Colonic mucosa (tissue), 4 donors: ENCODE results near the gene ZCCHC7. TPM values are rescaled to one million over a fixed set of nuclear protein-coding genes. Genes with fewer than 3 reads are reported as not detected.

Source experiments
- DNase-seq: peaks from one replicate; pipeline ENCODE4 v3.0.0-alpha.2; 2020
- H3K27ac ChIP-seq: fragments of 200-600 bp; one replicate; pipeline ENCODE4 v1.8.0; 2021
- H3K27me3 ChIP-seq: fragments of 200-600 bp; one replicate; pipeline ENCODE4 v1.8.0; 2021
- H3K36me3 ChIP-seq: fragments of 200-600 bp; one replicate; pipeline ENCODE4 v1.8.0; 2021
- H3K4me1 ChIP-seq: fragments of 200-600 bp; one replicate; pipeline ENCODE4 v1.8.0; 2021; ENCODE audit warnings: mild to moderate bottlenecking
- H3K4me3 ChIP-seq: fragments of 200-600 bp; one replicate; pipeline ENCODE4 v1.8.0; 2021
- H3K9ac ChIP-seq, 2 donors: one replicate each; pipeline ENCODE4 v1.7.0; 2013; ENCODE audit warnings: control low read depth in 2 of 2, low read depth in 2 of 2, low read length in 2 of 2
- H3K9me3 ChIP-seq: fragments of 200-600 bp; one replicate; pipeline ENCODE4 v1.8.0; 2021
- intact Hi-C: fragments of 100-400 bp; cut with DNase I; formaldehyde crosslinking; loops from one replicate; pipeline ENCODE4 v1.14.1; 2022
- total RNA-seq, 2 donors: library from RNA; stranded (reverse); fragmentation: NEBNext Ultra II Directional in 1 of 2; extraction: Animal tissue kit (Norgen Biotek cat#: 25700) in 1 of 2; gene quantifications; one replicate each; pipeline ENCODE4 v1.2.1, GENCODE V29; 2021
- TF ChIP-seq, protein P1 (sequence below): fragments of 200-600 bp; IDR thresholded peaks from one replicate; pipeline ENCODE4 v1.8.0; 2022; ENCODE audit warnings: antibody characterized with exemption, mild to moderate bottlenecking
- donor health status: healthy.
- donor health status: DM: no; HTN: no; CAD: no.
- donor health status: DM: no; HTN: no; CAD: no.

Gene ZCCHC7
- total RNA-seq, 2 donors from 2014 or later: 14.6 to 15.9 TPM

DNA sequence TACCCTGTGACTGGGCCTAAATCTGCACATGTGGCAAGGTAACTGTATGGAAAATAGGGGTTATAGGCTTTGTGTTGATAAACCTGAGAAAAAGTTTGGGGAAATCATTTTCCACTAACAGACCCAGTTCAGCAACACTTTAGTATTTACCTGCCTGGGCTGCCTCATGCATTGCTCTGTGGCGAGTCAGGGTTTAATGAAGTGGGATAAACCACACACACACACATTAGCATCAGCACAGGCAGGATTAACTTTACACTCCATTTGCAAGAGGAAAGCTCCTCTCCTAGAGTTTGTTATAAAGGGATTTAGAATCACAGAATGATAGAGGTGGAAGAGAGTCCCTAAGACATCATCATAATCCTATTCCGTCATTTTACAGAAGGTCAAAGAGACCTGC is 20.0 kb upstream of the ZCCHC7 start:
- Histone ChIP-seq H3K9me3 (no peaks in the 10 kb centered on the region), H3K9ac (no peak overlapping the region), H3K27ac (no peak overlapping the region), H3K4me1 (no peaks in the 10 kb centered on the region), H3K27me3 (no peaks in the 10 kb centered on the region), H3K36me3 (no peaks in the 10 kb centered on the region), H3K4me3 (no peak overlapping the region)
- DNase-seq: no peak
- TF ChIP-seq, protein P1, sequence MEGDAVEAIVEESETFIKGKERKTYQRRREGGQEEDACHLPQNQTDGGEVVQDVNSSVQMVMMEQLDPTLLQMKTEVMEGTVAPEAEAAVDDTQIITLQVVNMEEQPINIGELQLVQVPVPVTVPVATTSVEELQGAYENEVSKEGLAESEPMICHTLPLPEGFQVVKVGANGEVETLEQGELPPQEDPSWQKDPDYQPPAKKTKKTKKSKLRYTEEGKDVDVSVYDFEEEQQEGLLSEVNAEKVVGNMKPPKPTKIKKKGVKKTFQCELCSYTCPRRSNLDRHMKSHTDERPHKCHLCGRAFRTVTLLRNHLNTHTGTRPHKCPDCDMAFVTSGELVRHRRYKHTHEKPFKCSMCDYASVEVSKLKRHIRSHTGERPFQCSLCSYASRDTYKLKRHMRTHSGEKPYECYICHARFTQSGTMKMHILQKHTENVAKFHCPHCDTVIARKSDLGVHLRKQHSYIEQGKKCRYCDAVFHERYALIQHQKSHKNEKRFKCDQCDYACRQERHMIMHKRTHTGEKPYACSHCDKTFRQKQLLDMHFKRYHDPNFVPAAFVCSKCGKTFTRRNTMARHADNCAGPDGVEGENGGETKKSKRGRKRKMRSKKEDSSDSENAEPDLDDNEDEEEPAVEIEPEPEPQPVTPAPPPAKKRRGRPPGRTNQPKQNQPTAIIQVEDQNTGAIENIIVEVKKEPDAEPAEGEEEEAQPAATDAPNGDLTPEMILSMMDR: no peak
- intact Hi-C loops: no loop called here

DNA sequence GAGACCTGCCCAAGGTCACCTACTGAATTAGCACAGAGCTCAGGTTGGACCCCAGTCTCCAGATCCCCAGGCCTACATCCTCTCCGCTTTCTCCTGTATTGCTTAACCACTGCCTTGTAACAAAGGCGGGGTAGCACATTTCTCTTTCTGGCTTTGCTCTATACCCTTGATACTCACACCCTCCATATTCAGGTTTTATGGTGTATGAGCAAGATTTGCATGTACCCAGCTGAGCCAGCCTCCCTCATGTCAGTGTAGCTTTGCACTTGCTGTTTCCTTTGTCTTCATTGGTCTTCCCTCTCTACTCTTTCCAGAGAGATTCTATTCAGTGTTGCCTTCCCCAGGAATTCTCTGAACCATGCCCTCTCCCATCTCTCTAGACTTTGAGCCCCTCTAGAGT is 19.6 kb upstream of the ZCCHC7 start:
- TF ChIP-seq, protein P1: no peak
- no peaks in the 10 kb centered on the region for H3K27me3 ChIP-seq
- H3K27ac ChIP-seq: no peak overlapping the region
- no peaks in the 10 kb centered on the region for H3K36me3 ChIP-seq
- no peaks in the 10 kb centered on the region for H3K4me1 ChIP-seq
- intact Hi-C loops: no loop called here
- no peak overlapping the region for H3K4me3 ChIP-seq
- no peaks in the 10 kb centered on the region for H3K9me3 ChIP-seq
- DNase-seq: no peak
- no peak overlapping the region for H3K9ac ChIP-seq

DNA sequence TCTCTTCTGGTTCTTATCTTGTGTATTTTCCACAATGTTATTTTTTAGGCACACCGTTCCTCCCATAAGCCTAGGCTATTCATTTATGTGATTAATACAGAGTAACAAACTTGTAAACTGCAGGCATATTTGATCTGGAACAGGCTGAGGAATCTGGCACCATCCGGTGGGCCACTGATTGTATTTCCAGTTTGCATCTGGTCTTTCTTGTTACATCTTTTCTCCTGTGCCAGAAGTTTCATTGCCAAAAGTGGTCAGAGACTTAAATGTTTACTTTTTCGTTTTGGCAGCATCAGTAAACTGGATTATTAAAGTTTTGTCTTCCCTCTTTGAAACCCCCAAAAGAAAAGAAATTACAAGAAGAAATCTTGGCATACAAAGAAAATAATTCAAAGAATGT is 17.9 kb upstream of the ZCCHC7 start:
- intact Hi-C loops: no loop called here
- no peaks in the 10 kb centered on the region for H3K9me3 ChIP-seq
- no peak overlapping the region for H3K4me3 ChIP-seq
- TF ChIP-seq, protein P1: no peak
- no peaks in the 10 kb centered on the region for H3K36me3 ChIP-seq
- H3K27me3 ChIP-seq: no peaks in the 10 kb centered on the region
- no peak overlapping the region for H3K27ac ChIP-seq
- H3K4me1 ChIP-seq: no peaks in the 10 kb centered on the region
- no peak for DNase-seq
- H3K9ac ChIP-seq: no peak overlapping the region

DNA sequence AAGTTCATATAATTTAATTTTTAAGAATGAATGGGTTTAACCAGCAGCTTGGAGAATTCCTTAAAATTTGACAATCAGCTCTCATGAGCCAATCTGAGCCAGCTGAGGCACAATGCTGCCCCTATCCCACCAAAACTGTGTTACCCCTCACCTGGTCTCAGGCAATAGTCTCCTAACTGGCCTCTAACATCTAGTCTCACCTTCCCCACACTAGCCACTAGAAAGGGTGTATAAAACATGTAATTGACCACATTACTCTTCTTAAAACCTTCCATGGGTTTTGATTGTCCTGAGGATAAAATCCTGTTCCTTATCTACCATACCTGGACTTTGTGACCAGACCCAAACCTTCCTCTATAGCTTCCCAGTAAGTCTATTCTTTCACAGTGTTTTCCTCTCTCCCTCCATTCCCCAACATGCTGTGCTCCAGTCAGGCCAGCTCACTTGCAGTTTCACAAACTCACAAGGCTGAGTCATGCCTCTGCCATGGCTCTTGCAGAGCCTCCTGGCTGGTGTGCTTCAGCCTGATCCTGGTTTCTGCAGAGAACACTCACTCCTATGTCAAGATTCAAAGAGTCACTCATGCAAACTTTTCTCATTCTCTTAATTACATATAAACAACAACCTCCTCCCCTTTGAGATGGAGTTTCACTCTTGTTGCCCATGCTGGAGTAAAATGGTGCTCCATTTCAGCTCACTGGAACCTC is 16.0 kb upstream of the ZCCHC7 start:
- DNase-seq: no peak
- Histone ChIP-seq H3K4me1 (no peaks in the 10 kb centered on the region), H3K4me3 (no peak overlapping the region), H3K27me3 (no peaks in the 10 kb centered on the region), H3K9ac (no peak overlapping the region), H3K36me3 (no peaks in the 10 kb centered on the region), H3K9me3 (no peaks in the 10 kb centered on the region), H3K27ac (no peak overlapping the region)
- intact Hi-C loops: no loop called here
- TF ChIP-seq, protein P1: no peak

DNA sequence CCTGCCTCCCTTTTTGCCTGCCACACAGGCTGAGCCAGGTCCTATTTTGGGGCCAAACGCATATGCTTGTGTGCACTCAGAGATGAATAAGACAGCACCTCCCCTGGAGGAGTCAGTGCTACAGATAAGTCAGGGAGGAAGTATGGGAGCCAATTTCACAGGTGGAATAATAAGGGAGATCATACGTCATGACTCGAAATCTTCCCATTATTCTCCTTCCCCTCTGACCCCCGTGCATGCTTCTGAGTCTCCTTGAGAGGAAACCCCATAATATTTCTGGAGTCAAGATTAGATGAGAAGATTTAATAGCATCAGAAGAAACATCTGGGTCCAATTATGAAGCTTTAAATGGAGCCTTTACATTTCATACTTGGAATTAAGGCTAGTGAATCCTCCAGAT is 15.1 kb upstream of the ZCCHC7 start:
- Histone ChIP-seq H3K27ac (no peak overlapping the region), H3K9ac (no peak overlapping the region), H3K4me3 (no peak overlapping the region), H3K9me3 (no peaks in the 10 kb centered on the region), H3K36me3 (no peaks in the 10 kb centered on the region), H3K4me1 (no peaks in the 10 kb centered on the region), H3K27me3 (no peaks in the 10 kb centered on the region)
- TF ChIP-seq, protein P1: no peak
- no peak for DNase-seq
- intact Hi-C loops: no loop called here
